ENCODE measurements around the gene EXD1.

- TF ChIP-seq POLR2A (IDR thresholded peaks at IDR 0.05) (no peak), CTCF (IDR thresholded peaks at IDR 0.05) (no peak)
These were observed 31.1 kb downstream of the EXD1 start for GRCh38 chr15:41199470-41199869.

All from breast epithelium (tissue), 3 donors.